ENCODE data around the gene PXMP2.

DNA sequence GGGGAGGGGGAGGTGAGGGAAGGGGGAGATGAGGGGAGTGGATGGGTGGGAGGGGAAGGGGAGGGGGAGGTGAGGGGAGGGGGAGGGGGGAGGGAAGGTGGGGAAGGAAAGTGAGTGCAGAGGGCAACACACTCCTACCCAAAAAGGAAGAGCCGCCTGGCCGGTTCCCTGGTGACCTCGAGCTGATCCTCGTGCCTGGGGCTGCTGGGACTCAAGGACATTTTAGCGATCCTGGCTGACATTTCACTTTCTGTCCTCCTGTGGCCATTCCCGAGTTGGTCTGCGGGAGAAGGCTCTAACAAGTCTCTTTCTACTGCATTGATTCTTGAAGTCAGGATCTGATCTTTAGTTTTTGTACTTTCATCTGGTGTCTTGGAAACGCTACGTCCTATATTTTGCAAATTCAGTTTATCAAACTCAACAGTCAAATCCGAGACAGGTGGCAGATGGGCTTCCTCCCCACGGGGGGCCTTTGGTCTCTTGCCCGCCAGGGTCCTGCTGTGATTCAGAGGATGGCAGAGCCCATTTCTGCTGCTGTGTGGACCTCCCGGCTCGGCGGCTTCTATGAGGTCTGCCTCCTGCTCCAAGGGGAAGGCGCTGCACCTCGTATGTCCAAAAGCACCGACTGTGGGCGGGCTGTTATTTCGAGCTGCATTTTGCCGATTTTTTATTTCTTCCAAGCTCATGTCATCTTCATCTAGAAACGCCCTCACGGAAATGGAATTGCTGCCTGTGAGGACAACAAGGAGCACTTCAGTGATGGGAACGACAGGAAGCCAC, 42.3 kb downstream of the PXMP2 start:
- TF ChIP-seq, protein P1, sequence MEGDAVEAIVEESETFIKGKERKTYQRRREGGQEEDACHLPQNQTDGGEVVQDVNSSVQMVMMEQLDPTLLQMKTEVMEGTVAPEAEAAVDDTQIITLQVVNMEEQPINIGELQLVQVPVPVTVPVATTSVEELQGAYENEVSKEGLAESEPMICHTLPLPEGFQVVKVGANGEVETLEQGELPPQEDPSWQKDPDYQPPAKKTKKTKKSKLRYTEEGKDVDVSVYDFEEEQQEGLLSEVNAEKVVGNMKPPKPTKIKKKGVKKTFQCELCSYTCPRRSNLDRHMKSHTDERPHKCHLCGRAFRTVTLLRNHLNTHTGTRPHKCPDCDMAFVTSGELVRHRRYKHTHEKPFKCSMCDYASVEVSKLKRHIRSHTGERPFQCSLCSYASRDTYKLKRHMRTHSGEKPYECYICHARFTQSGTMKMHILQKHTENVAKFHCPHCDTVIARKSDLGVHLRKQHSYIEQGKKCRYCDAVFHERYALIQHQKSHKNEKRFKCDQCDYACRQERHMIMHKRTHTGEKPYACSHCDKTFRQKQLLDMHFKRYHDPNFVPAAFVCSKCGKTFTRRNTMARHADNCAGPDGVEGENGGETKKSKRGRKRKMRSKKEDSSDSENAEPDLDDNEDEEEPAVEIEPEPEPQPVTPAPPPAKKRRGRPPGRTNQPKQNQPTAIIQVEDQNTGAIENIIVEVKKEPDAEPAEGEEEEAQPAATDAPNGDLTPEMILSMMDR (IDR thresholded peaks at IDR 0.05), result no peak
- TF ChIP-seq ZFX (IDR thresholded peaks at IDR 0.05; ENCODE audit: borderline replicate concordance), result no peak
